GM10266 (cell line): ENCODE data around the gene ETHE1.
A peak's percentile ranks its signal among the peaks of the same experiment; 100 is the strongest.

Source experiments
- DNase-seq: peaks from one replicate; pipeline ENCODE4 v3.0.0; 2012; ENCODE audit errors: extremely low spot score
- TF ChIP-seq, protein P1 (sequence below): IDR thresholded peaks from 2 replicates; pipeline ENCODE4 v1.5.1; 2012; ENCODE audit warnings: mild to moderate bottlenecking, low read depth; ENCODE audit not compliant: control insufficient read depth, insufficient read depth; ENCODE audit errors: missing control alignments

ETHE1 gene

DNA sequence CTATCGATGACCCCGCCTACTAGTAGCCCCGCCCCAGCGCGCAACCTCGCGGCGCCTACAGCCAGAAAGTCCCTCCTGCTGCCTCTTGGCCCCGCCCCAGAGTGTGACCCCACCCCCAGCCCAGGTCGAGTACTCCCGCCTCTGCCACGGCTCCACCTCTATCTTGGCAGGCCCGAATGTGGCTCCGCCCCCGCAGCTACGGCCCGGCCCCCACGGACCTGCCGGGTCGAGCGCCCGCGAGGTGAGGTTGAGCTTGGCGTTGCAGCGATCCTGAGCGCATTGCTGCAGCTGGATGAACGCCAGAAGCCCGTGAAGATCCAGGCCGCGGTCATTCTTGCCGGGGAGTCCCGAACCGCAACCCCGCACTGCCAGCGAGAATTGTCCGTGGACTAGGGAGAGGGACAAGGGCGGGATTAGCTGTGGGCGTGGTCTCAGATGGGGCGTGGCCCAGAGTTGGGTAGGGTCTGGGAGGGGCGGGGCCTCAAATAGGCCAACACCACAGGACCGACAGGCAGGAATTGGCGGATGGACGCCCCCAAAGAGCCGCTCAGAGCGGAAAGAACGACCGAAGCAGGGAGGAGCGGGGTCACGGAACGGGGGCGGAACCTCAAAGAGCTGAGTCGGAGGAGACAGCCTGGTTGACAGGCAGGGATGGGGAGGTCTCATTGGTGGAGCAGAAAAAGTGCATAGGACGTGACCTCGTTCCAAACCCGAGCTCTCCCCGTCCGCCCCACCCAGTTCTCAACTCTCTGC is 63.4 kb downstream of the ETHE1 start:
- DNase-seq: peak; percentile 97

GRCh38 chr19:43462785-43463380 is 64.1 kb downstream of the ETHE1 start:
- no peak for DNase-seq
- TF ChIP-seq, protein P1, sequence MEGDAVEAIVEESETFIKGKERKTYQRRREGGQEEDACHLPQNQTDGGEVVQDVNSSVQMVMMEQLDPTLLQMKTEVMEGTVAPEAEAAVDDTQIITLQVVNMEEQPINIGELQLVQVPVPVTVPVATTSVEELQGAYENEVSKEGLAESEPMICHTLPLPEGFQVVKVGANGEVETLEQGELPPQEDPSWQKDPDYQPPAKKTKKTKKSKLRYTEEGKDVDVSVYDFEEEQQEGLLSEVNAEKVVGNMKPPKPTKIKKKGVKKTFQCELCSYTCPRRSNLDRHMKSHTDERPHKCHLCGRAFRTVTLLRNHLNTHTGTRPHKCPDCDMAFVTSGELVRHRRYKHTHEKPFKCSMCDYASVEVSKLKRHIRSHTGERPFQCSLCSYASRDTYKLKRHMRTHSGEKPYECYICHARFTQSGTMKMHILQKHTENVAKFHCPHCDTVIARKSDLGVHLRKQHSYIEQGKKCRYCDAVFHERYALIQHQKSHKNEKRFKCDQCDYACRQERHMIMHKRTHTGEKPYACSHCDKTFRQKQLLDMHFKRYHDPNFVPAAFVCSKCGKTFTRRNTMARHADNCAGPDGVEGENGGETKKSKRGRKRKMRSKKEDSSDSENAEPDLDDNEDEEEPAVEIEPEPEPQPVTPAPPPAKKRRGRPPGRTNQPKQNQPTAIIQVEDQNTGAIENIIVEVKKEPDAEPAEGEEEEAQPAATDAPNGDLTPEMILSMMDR: no peak

More for the DNA sequence above, 63.4 kb downstream of the ETHE1 start:
- TF ChIP-seq, protein P1: no peak

DNA sequence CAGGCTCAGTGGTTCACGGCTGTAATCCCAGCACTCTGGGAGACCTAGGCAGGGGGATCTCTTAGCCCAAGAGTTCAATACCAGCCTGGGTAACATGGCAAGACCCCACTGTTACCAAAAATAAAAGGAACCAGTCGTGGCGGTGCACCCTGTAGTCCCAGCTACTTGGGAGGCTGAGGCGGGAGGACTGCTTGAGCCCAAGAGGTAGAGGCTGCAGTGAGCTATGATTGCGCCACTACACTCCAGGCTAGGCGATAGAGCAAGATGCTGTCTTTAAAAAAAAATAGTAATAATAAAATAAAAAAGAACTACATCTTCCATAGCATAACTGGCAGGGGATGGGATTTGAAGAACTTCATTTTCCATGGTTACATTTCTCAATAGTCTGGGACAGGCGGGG is 64.6 kb downstream of the ETHE1 start:
- TF ChIP-seq, protein P1: no peak

GRCh38 chr19:43461303-43461702 is 65.7 kb downstream of the ETHE1 start:
- DNase-seq: no peak
- TF ChIP-seq, protein P1: no peak

More for the DNA sequence above, 64.6 kb downstream of the ETHE1 start:
- DNase-seq: no peak

DNA sequence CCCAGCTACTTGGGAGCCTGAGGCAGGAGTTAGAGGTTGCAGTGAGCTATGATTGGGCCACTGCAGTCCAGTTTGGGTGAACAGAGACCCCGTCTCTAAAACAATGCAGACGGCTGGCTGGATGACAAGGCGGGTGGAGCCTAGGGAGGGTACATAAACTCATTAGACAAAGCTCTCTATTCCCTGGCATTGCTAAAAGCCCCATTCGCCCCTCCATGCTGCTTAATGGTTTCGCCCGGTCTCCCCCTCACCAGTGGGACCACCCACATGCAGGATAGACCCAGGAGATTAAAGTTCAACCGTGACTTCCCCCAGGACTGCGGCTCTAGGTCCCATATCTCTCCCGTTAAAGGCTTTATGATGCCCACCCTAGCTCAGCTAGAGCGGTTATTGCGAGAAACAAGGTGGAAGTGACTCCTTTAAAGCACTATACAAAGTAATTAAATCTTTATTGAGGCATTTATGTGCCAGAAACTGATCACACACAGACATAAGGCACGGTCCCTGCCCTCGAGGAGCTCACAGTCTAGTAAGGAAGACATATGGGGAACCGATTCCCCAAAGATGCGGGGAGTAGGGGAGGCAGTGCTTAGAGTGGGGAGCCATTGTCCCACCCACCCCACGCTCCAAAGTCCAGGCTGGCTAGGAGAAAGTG is 66.5 kb downstream of the ETHE1 start:
- no peak for DNase-seq
- TF ChIP-seq, protein P1: no peak

- no peak for DNase-seq
- TF ChIP-seq, protein P1: no peak
Measured at GRCh38 chr19:43457809-43458208, 69.2 kb downstream of the ETHE1 start.
